A549 treated with CORT108297 at 1 μM for 4 hours (cell line): Measurements from ENCODE around the gene PSMB2. TPM values are rescaled to one million over a fixed set of nuclear protein-coding genes. Genes with fewer than 3 reads are reported as not detected.

Experiments
- total RNA-seq: library from RNA; stranded (reverse); fragments of 200-300 nt; extraction: Qiagen RNA extraction; gene quantifications from 5 replicates; pipeline ENCODE4 v1.2.3, GENCODE V29; 2022

PSMB2 gene
- 78.1 to 108 TPM (median 102 TPM) in 5 replicates for total RNA-seq

DNA sequence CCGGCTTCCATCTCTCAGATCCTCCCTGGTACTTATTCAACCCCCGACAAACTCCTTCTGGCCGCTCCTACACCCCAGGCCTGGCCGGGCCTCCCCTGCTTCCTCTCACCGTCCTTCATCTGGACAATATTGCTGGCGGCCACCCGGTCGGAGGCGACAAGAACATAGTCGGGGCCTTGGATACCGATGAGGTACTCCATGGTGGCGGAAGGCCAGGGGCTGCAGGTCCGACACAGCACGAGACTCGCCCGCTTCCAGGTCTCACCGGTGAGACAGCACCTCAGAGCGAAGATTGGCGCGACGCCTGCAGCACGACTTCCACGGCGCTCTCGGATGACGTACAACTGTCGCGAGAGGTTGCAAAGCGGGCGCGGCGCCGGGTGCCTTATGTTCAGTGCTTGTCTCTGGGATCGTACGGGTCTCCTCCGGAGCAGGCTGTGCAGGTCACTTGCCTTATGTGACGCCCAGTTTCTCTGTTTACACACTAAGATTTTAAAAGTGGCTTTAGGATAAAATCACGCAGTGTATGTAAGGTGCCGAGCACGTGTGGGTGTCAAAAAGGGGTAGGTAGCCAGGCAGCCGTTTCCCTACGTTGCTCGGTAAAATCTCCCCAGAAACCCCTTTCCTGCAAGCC, at the start of gene PSMB2:
PSMB2 (minus strand) TSS at position 294 of the 634 bp plus-strand sequence; CDS start at position 200, 94 bp downstream.

DNA sequence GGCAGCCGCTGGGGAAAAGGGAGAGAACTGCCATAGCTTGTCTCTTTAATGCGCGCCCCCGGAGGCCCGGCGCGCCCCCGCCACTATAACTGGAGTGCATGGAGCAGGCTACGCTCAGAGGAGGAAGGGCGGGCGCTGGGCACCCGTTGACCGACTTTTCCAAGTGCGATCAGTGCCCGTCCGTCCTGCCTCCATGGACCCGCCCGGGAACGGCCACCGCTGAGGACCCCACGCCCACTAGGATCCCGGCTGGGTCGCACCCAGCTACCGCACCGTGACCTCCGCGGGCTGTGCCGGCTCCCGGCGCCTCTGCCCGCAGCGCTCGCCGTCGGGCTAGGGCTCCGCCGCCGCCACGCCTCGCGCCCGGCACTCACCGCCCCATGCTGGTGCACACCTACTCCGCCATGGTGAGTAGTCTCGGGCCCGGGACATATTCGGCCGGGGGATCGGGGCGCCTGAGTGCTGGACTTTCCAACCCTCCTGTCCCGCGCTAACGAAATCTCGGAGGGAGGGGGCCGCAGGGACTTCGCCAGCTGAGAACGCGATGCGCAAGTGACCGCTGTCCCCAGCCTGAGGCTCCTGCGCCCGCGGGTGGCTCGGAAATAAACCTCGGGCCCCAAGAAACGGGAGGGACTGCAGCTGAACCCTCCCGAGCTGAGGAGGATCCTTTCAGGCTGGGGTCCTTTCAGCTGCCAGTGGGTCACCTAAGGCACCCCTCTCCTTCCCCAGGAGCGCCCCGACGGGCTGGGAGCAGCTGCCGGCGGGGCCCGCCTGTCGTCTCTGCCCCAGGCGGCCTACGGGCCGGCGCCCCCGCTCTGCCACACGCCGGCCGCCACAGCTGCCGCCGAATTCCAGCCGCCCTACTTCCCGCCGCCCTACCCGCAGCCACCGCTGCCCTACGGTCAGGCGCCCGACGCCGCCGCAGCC, 67.9 kb downstream of the PSMB2 start, which contains the start of gene TFAP2E:
TFAP2E (plus strand) TSS at position 117 of the 927 bp plus-strand sequence; CDS start at position 381, 264 bp downstream.

DNA sequence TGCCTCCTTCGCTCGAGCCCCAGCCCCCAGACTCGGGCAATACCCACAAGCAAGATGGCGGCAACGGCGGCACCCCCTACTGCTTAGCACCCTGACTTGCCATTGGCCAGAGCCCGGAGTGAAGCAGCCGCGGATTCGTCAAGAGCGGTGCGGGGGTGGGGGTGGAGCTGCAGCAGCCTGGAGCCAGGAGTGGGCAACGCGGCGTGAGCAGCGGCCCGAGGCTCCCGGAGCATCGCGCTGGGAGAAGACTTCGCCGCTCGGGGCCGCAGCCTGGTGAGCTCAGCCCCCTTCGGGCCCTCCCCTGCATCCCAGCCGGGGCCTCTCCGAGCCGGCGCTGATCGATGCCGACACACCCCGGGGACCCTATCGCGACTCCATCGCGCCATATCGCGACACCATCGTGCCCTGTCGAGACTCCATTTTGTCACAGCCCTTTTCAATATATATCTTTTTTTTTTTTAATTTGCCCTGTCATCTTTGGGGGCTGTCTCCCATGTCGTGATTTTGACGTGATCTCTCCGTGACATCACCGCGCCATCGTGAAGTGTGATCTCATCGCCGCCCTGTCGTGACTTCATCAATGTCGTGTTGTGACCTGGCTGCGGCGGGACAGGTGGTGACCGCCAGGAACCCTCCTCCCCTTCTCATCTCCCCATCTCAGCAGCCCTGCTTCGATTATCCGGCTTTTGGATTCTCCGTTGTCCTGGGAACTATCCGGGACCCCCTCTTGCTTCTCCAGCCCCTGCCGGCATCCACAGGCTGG, 83.5 kb downstream of the PSMB2 start, which contains the start of gene NCDN:
NCDN (plus strand) TSS at position 189 of the 763 bp plus-strand sequence; CDS start at position 581, 392 bp downstream.

DNA sequence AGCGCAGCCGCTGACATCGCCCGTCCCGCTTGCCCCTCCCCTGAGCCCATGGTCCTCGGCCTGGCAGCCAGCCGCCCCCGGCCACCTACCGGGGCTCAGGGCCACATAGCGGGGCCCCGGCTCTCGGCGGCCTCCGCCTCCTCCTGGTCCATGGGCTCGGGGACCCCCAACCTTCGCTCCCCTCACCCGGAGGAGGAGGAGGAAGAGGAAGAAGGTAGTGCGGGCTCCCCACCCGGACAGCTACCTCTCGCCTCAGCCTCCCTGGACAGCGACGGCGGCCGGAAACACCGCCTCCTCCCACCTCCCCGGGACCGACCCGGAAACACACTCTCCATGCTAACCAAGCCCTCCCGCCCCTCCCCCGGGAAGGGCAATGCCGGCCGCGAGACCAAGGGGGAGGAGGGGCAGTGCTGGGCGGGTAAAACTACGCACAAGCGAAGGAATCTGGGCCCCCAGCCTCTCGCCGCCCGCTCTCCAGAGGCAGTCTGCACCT, 84.2 kb downstream of the PSMB2 start, which contains the start of gene KIAA0319L:
KIAA0319L (minus strand) TSS at position 286 of the 493 bp plus-strand sequence. CDS start 2,912 bp downstream, outside the sequence.

Other genes with a start within 250 kb of the PSMB2 start
- 13.2 to 16.2 TPM (median 14.9 TPM) in 5 replicates for gene KIAA0319L, start 84.1 kb downstream of the PSMB2 start, total RNA-seq
- gene NCDN, start 83.7 kb downstream of the PSMB2 start, total RNA-seq: 11.4 to 18.1 TPM (median 17.3 TPM) in 5 replicates
- gene TFAP2E, start 68.2 kb downstream of the PSMB2 start, total RNA-seq: 0.46 to 0.83 TPM (median 0.81 TPM) in 5 replicates
- 13.1 to 15.5 TPM (median 14.1 TPM) in 5 replicates for gene C1orf216, start 77.4 kb upstream of the PSMB2 start, total RNA-seq
- gene CLSPN, start 128.5 kb upstream of the PSMB2 start, total RNA-seq: 8.5 to 14.9 TPM (median 10.1 TPM) in 5 replicates
- gene AGO4, start 166.5 kb upstream of the PSMB2 start, total RNA-seq: 2.0 to 6.6 TPM (median 5.0 TPM) in 5 replicates
- gene AGO1, start 241.7 kb upstream of the PSMB2 start, total RNA-seq: 2.9 to 5.1 TPM (median 4.5 TPM) in 5 replicates